IPS-20b (cell line): ENCODE measurements around the gene SNN.

ENCODE experiments used
- H3K27ac ChIP-seq: one replicate; pipeline ENCODE4 v1.5.1; 2013; ENCODE audit warnings: low read length
- H3K27me3 ChIP-seq: 2 replicates; pipeline ENCODE4 v1.6.1; 2013; ENCODE audit warnings: mild to moderate bottlenecking, low read length, inconsistent platforms; ENCODE audit not compliant: insufficient read depth
- H3K36me3 ChIP-seq: 2 replicates; pipeline ENCODE4 v1.6.1; 2013; ENCODE audit warnings: low read depth, mild to moderate bottlenecking, inconsistent platforms, low read length, moderate library complexity; ENCODE audit not compliant: insufficient read depth
- H3K4me1 ChIP-seq: 2 replicates; pipeline ENCODE4 v1.6.1; 2013; ENCODE audit warnings: mild to moderate bottlenecking, control low read depth, inconsistent platforms, low read length, moderate library complexity; ENCODE audit not compliant: insufficient read depth
- H3K4me3 ChIP-seq: 2 replicates; pipeline ENCODE4 v1.5.1; 2013; ENCODE audit warnings: mild to moderate bottlenecking, low read length, inconsistent platforms
- H3K9ac ChIP-seq: 2 replicates; pipeline ENCODE4 v1.6.1; 2013; ENCODE audit warnings: low read depth, mild to moderate bottlenecking, inconsistent platforms, low read length, moderate library complexity
- H3K9me3 ChIP-seq: 2 replicates; pipeline ENCODE4 v1.6.1; 2013; ENCODE audit warnings: mild to moderate bottlenecking, low read depth, low read length, inconsistent platforms; ENCODE audit not compliant: insufficient read depth

The SNN gene

DNA sequence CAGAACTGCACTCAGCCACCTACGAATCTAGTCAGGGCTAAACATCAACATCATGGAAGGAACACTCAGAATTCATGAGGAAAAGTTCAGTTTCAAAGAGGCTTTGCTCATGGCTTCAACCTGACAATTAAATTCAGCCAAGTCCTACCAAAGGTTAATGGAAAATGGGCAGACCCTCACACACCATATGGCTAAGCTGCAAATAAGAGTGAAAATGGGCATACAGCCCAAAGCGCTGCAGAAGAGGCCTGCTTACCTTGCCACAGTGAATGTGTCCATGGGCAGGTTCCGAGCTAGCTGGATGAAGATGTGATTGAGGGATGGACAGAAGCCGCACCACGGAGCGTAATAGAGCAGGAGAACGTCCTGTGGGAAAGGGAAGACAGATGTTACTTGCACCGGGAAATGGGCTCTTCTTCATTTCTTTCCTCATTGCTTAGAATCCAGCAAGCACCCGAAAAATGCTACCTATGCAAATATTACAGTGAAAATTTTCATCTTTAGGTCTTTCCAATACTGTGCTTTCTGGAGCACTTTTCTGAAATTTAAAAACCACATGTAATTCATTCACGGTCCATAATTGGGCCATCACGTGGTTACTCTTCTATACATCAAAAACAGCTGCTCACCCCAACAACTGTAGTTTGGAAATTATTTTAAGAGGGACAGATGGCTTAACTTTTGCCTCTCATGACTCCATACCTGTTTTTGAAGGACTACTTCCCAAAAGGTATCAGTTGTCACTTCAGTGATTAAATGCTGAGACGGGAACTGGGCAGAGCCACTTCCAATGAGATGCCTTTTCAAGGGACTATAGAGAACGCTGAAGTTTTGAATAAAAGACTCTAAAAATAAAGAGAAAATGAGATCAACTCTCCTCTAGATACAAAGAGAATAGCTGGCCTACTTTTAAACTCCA, 19.6 kb downstream of the SNN start:
- H3K27ac ChIP-seq = no peak overlapping the region
- H3K4me3 ChIP-seq = no peak overlapping the region
- no peaks in the 10 kb centered on the region for H3K27me3 ChIP-seq
- H3K9ac ChIP-seq = no peak overlapping the region
- H3K9me3 ChIP-seq = no peaks in the 10 kb centered on the region
- H3K36me3 ChIP-seq = peaks cover 56% of the 10 kb centered on the region
- H3K4me1 ChIP-seq = no peaks in the 10 kb centered on the region

GRCh38 chr16:11688520-11688886, 20.2 kb downstream of the SNN start:
- no peak overlapping the region for H3K4me3 ChIP-seq
- no peak overlapping the region for H3K9ac ChIP-seq
- H3K27me3 ChIP-seq = no peaks in the 10 kb centered on the region
- no peaks in the 10 kb centered on the region for H3K4me1 ChIP-seq
- no peaks in the 10 kb centered on the region for H3K9me3 ChIP-seq
- no peak overlapping the region for H3K27ac ChIP-seq
- H3K36me3 ChIP-seq = peaks cover 51% of the 10 kb centered on the region

DNA sequence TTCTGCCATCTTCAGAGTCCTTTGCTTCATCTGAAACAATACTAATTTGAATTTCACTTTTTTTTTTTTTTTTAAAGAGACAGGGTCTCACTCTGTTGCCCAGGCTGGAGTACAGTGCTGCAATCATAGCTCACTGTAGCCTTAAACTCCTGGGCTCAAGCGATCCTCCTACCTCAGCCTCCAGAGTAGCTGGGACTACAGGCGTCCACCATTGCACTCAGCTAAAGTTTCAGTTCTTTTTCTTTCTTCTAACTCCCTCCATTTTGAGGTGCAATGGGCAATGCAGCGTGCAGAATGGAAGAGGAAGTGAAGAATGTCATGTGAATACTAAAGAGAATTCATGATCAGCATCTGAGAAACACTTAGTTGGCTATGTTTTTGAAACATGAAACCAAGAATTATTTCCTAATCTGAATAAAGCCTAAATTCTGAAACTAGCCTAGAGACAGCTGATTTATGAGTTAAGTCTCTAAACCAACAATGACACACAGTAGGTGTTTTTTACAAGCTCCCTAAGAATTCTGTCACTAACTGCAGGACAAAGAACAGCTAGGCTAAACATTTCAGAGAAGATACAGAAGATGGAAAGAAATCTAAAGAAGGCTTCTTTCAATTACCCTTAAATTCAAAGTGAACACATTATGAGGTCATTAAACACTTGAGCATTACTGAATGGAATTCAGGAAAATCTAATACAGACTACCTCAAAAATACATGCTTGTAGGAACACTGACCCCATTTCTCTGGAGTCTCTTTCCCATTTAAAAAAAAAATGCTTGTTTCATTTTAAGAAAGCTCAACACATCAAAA, 21.0 kb downstream of the SNN start:
- Histone ChIP-seq H3K27me3 (no peaks in the 10 kb centered on the region), H3K9me3 (no peaks in the 10 kb centered on the region), H3K27ac (no peak overlapping the region), H3K36me3 (peaks cover 44% of the 10 kb centered on the region), H3K9ac (no peak overlapping the region), H3K4me1 (no peaks in the 10 kb centered on the region), H3K4me3 (no peak overlapping the region)

- H3K27me3 ChIP-seq = no peaks in the 10 kb centered on the region
- H3K27ac ChIP-seq = no peak overlapping the region
- no peak overlapping the region for H3K9ac ChIP-seq
- H3K4me3 ChIP-seq = no peak overlapping the region
- no peaks in the 10 kb centered on the region for H3K4me1 ChIP-seq
- H3K36me3 ChIP-seq = peaks cover 47% of the 10 kb centered on the region
- no peaks in the 10 kb centered on the region for H3K9me3 ChIP-seq
Observed at GRCh38 chr16:11691235-11691634, 23.0 kb downstream of the SNN start.

- Histone ChIP-seq H3K4me3 (no peak overlapping the region), H3K27ac (no peak overlapping the region), H3K9ac (no peak overlapping the region), H3K4me1 (no peaks in the 10 kb centered on the region), H3K9me3 (no peaks in the 10 kb centered on the region), H3K36me3 (peaks cover 47% of the 10 kb centered on the region), H3K27me3 (no peaks in the 10 kb centered on the region)
Observed at GRCh38 chr16:11691771-11692170, 23.5 kb downstream of the SNN start.

DNA sequence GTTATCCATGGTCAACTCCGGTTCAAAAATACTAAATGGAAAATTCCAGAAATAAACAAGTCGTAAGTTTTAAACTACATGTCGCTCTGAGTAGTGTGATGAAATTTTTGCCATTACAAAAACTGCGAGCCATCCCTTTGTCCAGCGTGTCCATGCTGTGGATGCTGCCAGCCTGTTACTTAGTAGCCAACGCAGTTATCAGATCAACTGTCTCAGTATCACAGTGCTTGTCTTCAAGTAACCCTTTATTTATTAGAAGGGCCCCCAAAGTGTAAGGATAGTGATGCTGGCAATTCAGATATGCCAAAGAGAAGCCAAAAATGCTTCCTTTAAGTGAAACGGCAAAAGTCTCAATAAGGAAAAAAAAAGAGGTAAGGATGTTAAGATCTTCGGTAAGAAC, 23.9 kb downstream of the SNN start:
- H3K27ac ChIP-seq = no peak overlapping the region
- H3K4me3 ChIP-seq = no peak overlapping the region
- H3K9me3 ChIP-seq = no peaks in the 10 kb centered on the region
- no peaks in the 10 kb centered on the region for H3K4me1 ChIP-seq
- H3K9ac ChIP-seq = no peak overlapping the region
- H3K27me3 ChIP-seq = no peaks in the 10 kb centered on the region
- H3K36me3 ChIP-seq = peaks cover 47% of the 10 kb centered on the region

DNA sequence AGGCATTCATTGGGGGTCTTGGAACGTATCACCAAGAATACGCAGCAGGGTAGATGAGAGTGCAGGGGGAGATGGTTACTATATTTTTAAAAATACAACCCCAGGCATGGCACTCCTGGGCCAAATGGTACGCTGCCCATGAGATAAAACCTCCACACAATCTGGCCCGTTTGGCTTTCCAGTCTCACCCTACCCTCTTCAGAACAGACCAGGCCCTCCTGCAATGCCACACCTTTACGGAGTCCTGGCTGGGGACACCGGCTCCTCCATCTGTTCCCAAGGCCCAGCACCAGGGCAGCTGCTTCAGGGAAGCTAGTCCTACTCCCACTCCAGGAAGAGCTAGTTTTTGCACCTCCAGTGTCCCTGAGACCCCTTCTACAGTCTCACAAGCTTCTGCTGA, 24.4 kb downstream of the SNN start:
- no peak overlapping the region for H3K27ac ChIP-seq
- no peak overlapping the region for H3K9ac ChIP-seq
- no peaks in the 10 kb centered on the region for H3K4me1 ChIP-seq
- H3K36me3 ChIP-seq = peaks cover 47% of the 10 kb centered on the region
- no peaks in the 10 kb centered on the region for H3K27me3 ChIP-seq
- H3K4me3 ChIP-seq = no peak overlapping the region
- H3K9me3 ChIP-seq = no peaks in the 10 kb centered on the region

DNA sequence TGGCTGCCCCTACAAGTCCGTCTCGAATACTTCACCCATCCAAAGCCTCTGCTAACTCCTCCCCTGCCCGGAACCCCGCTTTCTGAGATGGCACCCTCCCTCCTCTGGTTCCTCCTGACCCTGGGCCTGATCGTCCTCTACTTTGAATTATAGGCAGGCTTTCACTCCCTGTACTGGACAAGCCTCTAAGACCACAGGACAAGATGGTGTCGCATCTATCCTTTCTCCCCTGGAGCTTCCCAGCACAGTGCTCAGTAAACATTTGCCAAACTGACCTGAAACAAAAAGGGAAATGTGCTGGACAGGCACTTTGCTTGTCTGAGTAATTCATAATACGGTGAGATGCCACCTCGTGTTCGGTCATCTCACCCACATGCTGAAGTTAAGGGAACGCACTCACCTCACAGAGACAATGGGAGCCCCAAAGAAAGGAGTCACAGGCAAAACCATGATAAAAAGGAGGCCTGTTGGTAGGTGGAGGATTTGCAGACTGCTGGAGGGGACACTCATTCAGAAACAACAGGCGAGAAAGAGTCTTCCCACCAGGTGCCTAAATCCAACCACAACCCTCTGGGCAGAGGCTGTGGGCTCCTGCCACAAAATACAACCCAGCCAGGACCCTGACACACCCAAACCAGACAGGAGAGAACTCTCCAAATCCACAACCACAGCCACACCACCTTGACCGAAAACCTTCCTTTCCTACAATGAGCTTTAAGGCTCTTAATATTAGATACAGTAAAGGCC, 28.2 kb downstream of the SNN start:
- H3K27me3 ChIP-seq = no peaks in the 10 kb centered on the region
- H3K4me1 ChIP-seq = no peaks in the 10 kb centered on the region
- H3K4me3 ChIP-seq = no peak overlapping the region
- H3K9ac ChIP-seq = no peak overlapping the region; the same call in 1 of the 2 replicates
- H3K27ac ChIP-seq = no peak overlapping the region
- H3K36me3 ChIP-seq = peaks cover 41% of the 10 kb centered on the region
- no peaks in the 10 kb centered on the region for H3K9me3 ChIP-seq

GRCh38 chr16:11697319-11697718, 29.1 kb downstream of the SNN start:
- Histone ChIP-seq H3K27ac (no peak overlapping the region), H3K27me3 (no peaks in the 10 kb centered on the region), H3K9ac (no peak overlapping the region; the same call in 1 of the 2 replicates), H3K4me3 (no peak overlapping the region), H3K9me3 (no peaks in the 10 kb centered on the region), H3K36me3 (peaks cover 34% of the 10 kb centered on the region), H3K4me1 (no peaks in the 10 kb centered on the region)

DNA sequence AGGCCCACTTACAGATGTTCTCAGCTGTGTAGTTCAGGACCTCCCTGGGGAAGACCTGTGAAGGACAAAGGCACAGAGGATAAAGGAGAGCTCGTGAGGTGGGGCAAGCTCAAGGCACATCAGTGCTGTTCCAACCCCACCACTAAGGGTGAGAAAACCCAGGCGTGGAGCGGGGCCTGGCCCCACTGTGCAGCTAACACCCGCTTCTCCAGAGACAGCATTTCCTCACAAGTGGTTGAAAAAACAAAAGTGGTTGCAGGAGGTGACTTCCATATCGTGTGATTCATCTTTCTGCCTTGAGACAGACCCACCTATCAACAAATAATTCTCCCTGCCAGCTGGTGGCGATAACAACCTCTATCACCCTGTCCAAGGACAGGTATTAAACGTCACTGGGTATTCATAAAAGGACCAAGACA, 30.0 kb downstream of the SNN start:
- no peak overlapping the region for H3K4me3 ChIP-seq
- no peaks in the 10 kb centered on the region for H3K4me1 ChIP-seq
- H3K9ac ChIP-seq = no peak overlapping the region
- no peaks in the 10 kb centered on the region for H3K27me3 ChIP-seq
- H3K27ac ChIP-seq = no peak overlapping the region
- H3K36me3 ChIP-seq = peaks cover 37% of the 10 kb centered on the region
- H3K9me3 ChIP-seq = no peaks in the 10 kb centered on the region

DNA sequence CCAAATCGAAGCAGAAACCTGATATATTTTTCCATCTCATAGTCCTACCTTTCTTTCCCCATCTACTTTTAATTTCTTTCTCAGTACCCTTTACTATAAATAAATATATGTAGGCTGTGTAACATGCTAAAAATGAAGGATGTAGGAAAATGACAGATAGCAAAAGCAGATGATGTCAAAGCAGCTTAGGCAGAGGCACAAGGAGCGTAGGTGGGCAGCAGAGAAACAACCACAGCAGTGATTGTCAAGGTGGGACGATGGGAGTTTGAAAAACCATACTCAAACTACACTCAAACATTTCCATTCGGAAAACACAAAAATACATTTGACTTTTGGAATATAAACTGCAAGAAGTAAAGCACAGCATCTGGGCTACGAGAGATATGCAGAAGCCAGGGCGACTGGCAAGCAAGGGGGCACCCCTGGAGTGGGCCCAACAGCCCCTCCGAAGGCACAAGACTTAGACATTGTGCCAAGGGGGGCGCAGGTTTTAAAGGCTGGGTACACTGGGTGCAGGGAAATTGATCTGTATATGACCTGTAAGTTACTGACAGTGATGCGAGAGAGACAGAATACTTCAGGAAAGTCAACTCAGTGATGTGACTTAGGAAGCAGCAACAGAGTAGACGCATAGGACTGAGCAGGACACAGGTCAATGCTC, 31.1 kb downstream of the SNN start:
- no peak overlapping the region for H3K9ac ChIP-seq
- no peaks in the 10 kb centered on the region for H3K27me3 ChIP-seq
- peaks cover 37% of the 10 kb centered on the region for H3K36me3 ChIP-seq
- H3K4me3 ChIP-seq = no peak overlapping the region
- H3K4me1 ChIP-seq = no peaks in the 10 kb centered on the region
- H3K9me3 ChIP-seq = no peaks in the 10 kb centered on the region
- H3K27ac ChIP-seq = no peak overlapping the region
